Superior temporal gyrus (tissue), 1 donor: ENCODE measurements around the gene CTNNBL1.
"Not testable (repeated sequence)": the region's sequence is repeated elsewhere in the genome, so short reads cannot be mapped to it uniquely, and the experiment has no call there.

Source experiments
- DNase-seq: peaks from one replicate; pipeline ENCODE4 v3.0.0-alpha.2; 2016; ENCODE audit errors: extremely low spot score

Gene CTNNBL1, protein sequence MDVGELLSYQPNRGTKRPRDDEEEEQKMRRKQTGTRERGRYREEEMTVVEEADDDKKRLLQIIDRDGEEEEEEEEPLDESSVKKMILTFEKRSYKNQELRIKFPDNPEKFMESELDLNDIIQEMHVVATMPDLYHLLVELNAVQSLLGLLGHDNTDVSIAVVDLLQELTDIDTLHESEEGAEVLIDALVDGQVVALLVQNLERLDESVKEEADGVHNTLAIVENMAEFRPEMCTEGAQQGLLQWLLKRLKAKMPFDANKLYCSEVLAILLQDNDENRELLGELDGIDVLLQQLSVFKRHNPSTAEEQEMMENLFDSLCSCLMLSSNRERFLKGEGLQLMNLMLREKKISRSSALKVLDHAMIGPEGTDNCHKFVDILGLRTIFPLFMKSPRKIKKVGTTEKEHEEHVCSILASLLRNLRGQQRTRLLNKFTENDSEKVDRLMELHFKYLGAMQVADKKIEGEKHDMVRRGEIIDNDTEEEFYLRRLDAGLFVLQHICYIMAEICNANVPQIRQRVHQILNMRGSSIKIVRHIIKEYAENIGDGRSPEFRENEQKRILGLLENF

DNA sequence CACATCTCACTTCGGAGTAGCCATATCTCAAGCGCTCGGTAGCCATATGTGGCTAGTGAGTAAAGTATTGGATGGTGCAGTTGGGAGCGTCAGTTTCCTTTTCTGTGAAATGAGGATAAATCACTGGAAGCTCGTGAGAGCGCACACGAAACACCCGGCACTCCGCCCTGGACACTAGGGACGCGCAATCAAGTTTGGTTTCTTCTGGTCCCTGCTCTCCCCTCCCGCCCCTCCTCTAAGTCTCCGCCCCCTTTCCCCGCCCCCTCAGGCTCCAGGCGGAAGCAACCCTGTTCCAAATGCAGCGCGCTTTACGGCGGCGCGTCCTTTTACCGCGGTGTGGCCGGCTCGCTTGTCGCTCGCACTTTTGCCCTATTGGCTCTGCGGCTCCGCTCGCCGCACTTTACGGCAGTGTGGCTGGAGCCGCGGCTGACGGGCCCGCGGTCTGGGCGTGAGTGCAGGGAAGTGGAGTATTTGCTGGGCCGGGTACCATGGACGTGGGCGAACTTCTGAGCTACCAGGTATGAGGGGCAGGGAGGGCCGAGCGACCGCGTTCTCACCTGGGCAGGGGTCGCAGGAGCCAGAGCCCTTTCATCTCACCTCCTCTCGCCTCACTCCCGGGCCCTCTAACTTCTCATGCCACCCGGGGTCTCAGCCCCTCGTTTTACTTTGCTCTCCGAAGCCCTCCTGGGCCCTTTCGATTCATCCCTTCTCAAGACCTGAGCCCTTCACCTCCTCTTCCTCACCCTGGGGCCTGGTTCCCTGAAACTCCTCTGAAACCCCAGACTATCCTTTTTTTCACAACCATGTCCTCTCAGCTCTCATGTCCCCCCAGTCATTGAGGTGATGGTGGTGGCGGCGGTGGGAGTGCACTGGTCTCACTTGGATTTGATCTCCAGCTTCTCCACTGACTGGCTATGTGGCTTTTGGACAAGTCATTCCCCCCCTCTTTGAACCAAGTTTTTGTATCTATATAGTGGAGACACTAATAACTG is at the start of gene CTNNBL1:
CTNNBL1 (plus strand) TSS at position 396 of the 992 bp plus-strand sequence; CDS start at position 489, 93 bp downstream.
- DNase-seq = peak; percentile 97

DNA sequence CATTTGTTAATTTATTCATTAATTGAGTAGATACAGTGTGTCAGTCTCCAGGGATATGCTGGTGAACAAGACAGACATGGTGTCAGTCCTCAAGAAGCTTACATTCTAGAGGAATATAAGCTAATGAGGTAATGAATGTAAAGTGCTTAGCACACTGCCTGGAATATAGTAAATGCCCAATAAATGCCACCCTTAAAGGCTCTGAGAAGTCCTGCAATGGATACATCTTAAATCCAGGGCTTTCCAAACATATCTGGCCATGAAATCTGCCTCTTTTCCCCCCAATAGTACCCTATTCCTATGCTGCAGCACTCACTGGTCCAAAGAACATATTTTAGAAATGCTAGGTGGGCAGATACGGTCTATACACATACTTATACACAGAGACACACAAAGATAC is 49.2 kb upstream of the CTNNBL1 start:
- DNase-seq = no peak

DNA sequence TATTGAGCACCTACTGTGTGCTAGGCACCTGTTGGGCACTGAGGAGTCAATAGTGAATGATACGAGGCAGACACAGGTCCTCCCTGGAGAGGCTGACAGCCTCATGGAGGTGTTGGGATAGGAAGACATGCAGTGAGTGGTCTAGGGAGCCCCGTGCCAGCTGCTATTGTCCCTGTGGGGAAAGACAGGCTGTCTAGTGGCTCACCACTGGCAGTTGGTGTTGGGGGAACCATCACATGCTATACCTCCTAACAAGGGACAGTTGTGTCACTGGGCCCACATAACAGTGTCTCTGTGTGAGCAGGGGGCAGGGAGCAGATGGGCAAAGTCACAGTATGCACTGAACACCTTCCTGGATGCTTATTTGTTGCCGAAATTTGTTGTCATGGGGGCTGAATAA is 45.9 kb upstream of the CTNNBL1 start:
- no peak for DNase-seq

DNA sequence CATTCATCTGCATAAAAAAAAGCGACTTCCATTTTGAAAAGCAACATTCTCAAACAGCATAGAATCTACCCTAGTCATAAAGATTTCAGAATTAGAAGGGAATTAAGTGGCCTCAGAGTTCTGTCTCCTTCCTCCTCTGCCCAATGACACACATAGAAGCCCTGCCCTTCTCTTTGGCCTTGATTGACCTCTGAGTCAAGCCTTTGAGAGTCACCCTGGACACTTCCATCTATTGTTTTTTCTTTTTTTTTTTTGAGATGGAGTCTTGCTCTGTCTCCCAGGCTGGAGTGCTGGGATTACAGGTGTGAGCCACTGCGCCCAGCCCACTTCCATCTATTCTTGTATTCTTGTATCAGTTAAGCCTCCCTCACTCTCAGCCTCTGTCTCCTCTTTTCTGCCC is 44.8 kb upstream of the CTNNBL1 start:
- DNase-seq = no peak

DNA sequence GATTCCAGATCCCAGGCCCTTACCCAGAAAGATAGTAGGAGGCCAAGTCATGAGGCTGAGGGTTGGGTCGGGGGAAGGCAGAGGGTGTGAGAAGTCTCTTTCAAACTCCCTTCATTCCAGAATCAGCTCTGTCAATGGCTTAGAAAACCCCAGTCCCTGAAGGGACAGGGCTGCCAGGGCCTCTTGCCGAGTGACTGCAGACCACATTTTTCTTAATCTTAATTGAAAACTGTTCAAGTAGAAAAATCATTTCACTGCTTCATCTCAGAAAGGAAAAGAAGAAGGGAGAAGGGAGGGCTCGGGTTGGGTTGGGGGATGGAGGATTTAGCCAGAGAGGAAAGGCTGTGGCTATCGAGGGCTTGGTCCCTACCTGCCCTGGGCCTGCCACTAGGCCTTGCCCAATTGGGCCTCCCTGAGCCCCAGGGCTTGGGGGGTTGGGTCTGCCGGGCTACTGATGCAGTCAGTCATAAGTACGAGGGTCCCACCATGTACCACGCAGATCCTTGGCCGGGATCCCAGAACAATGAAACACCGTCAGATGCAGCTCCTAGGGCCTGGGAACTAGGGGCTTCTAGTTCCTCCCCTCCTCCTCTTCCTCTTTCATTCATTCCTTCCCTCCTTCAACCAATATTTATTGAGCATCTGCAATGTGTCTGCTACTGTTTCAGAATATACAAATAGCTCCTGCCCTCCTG is 44.0 kb upstream of the CTNNBL1 start:
- no peak for DNase-seq

DNA sequence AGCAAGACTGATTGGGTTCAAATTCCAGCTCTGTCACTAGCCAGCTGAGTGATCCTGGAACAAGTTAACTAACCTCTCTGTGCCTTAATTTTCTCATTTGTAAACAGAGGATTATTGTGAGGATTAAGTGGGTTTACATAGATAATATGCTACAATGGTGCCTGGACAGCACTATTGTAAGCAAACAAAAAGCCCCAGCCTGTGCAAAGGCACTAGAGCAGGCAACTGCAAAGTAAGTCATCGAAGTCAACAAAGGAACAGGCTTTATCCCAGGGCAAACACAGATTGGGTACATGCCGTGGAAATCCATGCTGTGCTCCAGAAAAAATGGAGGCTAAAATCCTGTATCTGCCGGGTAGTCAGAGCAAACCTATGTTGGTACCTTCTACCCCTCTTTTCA is 43.2 kb upstream of the CTNNBL1 start:
- DNase-seq = no peak

DNA sequence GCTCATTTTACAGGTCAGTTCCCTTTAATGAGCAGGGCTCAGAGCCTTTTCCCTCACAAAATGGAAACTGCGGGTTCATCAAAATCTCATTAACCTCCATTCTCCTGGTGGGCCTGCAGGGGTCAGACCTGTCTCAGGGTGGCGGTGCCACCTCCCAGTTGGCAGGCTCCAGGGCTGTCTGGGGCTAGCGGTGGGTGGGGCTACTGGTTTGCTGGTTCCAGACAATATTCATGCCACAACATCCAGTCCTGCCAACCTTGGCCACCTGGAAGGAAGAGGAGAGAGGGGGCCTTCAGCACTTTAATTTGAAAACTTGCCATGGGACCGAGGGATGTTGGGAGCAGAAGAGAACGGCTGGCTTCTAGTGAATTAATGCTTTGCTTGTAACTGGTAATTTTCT is 41.9 kb upstream of the CTNNBL1 start:
- no peak for DNase-seq

- no peak for DNase-seq
Observed at GRCh38 chr20:37656945-37657344, 36.9 kb upstream of the CTNNBL1 start.

GRCh38 chr20:37657924-37658804 is 35.7 kb upstream of the CTNNBL1 start:
- no peak for DNase-seq

DNA sequence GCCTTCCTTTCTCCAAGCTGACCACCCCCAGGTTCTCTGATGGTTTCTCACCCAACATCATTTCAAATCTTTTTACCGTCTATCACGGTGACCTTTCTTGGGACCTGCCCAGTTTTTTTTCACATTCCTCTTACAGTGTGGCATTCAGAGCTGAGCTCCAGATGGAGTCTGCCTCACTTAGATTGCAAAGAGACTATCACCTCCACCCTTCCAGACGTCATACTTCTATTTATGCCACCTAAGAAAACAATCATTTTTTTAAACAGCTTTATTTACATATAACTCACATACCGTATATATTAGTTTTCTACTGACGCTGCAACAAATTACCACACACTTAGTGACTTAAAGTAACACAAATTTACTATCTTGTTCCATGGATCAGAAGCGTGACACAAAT is 32.3 kb upstream of the CTNNBL1 start:
- DNase-seq = no peak

DNA sequence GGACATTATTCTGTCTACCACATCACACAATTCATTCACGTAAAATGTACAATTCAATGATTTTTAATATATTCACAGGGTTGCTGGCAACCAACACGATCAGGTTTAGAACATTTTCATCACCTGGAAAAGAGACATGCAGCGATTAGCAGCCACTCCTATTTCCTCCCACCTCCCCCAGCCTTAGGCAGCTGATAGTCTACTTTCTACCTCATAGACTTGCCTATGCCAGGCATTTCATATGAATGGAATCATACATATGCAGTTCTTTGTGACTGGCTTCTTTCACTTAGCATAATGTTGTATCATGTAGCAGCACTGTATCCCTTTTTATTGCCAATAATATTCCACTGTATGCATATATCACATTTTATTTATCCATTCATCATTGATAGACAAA is 31.5 kb upstream of the CTNNBL1 start:
- DNase-seq = no peak

DNA sequence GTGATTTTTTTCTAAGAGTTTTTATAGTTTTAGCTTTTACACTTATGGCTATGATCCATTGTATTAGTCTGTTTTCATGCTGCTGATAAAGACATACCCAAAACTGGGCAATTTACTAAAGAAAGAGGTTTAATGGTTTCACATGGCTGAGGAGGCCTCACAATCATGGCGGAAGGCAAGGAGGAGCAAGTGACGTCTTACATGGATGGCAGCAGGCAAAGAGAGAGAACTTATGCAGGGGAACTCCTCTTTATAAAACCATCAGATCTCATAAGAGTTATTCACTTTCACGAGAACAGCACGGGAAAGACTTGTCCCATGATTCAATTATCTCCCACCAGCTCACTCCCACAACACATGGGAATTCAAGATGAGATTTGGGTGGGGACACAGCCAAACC is 29.2 kb upstream of the CTNNBL1 start:
- not testable (repeated sequence) for DNase-seq

DNA sequence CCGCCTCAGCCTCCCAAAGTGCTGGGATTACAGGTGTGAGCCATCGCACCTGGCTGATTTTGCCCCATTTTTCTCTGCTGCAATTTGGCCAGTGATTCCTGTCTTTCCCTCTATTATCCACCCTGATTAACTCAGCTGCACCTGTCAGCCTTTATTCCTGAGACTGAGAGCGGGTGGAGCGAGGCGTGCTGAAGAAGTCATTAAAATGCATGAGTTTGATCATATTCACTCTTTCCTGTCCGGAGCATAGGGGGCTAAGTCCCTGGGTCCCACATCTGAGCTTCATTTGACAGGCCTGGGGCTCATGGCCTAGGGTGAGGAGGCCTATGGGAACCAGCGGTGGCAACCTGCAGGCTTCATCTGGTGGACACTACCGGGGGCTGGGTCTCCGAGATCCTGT is 25.7 kb upstream of the CTNNBL1 start:
- no peak for DNase-seq

- no peak for DNase-seq
Observed at GRCh38 chr20:37669062-37669772, 24.6 kb upstream of the CTNNBL1 start.

DNA sequence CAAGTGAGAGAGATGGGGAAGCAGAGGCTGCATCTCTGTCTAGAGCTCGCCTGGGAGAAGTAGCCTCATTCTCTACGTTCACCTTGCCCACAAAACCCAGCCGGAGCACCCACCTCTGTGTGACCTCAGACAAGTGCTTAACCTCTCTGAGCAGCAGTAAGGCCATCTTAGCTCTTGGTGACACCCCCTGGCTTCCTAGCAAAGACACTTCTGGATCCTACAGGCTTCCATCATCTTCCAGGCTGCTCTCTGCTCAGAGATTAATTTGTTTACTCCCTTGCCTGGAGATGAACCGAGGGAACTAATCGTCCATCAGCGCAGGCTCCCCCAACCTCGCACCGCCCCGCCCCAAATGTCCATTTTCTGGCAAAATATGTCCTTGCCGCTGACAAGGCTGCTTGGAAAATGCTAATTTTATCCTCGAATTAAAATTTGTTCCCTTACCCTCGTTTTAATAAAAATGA is 24.0 kb upstream of the CTNNBL1 start:
- no peak for DNase-seq

DNA sequence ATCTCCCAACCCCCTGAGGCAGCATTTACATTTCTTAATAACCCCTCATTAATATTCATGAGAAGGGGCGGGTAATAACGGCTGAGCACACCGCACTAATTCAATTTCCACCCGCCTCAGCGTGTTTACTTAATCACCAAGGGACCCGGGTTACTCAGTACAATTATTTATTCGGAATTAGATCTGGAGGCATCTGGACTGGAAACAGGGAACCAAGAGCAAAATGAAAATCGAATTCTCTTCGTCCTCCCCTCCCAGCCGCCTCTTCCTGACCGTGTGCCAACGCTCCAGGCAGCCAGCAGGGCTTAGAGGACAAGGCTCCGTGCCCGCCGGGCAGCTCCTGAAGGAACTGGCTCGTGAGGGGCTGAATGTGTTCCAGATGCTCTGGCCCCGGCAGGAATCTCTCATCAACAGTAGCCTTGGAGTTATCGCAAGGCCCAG is 23.5 kb upstream of the CTNNBL1 start:
- DNase-seq = peak; percentile 20

DNA sequence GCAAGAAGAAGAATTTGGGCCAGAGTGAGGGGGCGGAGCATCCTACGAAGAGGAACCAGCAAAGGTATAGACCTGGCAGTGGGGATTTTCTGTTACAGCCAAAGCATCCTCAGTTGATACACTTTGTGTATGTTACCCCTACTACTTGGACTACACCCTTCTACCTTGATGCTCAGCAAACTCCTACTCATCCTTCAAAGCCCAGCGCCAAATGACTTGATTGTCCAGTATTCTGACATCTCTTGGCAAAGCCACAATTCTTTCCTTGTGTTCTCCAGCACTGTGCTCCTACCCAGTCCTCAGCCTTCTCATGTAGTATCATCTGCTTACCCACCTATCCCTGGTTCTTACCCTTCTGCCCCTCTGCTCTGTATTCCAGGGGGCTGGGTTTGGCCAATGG is 21.7 kb upstream of the CTNNBL1 start:
- no peak for DNase-seq

GRCh38 chr20:37673444-37673843 is 20.4 kb upstream of the CTNNBL1 start:
- DNase-seq = no peak

DNA sequence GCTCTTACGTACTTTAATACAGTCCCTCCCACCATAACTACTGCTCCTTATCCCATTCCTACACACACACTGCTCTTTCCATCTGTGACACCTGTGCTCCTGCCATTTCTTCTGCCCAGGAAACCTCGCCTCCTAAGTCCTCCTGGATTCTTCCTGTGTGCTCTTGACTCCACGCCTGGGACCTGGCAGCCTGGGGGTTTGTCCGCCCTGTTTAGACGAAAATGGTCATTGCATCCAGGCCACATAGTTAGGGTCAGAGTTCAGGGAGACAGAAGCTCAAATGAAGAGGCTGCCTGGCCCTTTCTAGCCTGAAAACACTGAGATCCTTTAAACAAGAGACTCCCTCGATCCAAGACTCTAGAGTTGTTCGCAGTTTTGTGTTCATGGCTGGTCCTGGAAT is 17.4 kb upstream of the CTNNBL1 start:
- DNase-seq = no peak
